GM12892 (cell line): ENCODE results near the gene DZANK1.

Experiments
- POLR2A ChIP-seq: IDR thresholded peaks from 2 replicates; pipeline ENCODE4 v1.6.1; 2011; ENCODE audit warnings: low read depth, low read length, control low read depth
- POLR2AphosphoS5 ChIP-seq: IDR thresholded peaks from 2 replicates; pipeline ENCODE4 v1.6.1; 2011; ENCODE audit warnings: low read depth, low read length, control low read depth
- TAF1 ChIP-seq: IDR thresholded peaks from 2 replicates; pipeline ENCODE4 v1.6.1; 2011; ENCODE audit warnings: low read depth, mild to moderate bottlenecking, control low read depth, low read length, borderline replicate concordance

DNA sequence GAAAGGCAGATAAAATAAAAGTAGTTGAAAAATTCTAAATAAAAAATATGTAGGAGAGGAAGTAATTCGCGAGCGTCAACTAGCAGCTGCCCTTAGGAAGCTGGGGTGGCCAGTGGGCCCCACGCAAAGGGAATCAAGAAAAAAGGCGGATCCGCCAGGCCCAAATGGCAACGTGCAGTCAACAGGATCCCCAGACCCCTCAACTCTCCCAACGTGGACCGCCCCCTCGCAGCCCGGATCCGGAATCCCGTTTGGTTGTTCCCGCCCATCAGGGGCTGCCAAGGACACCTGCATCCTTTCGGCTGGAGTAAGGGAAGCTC, 296 bp downstream of the DZANK1 start:
- TF ChIP-seq POLR2A = no peak
- TF ChIP-seq POLR2AphosphoS5 = no peak
- no peak for TF ChIP-seq TAF1
